HepG2 (cell line): ENCODE data around the gene GTF3C5. TPM values are rescaled to one million over a fixed set of nuclear protein-coding genes. Genes with fewer than 3 reads are reported as not detected.

Source experiments
- microRNA-seq: library from miRNA; unstranded; fragments of <30 nt; microRNA quantifications from one replicate; pipeline ENCODE4, GENCODE V29; 2020
- polyA plus RNA-seq, 8 experiments: library from polyadenylated mRNA; depleted of rRNA in 3 of 8; stranded (reverse) in 7 of 8; unstranded in 1 of 8; fragments of >200 nt; fragmentation: Illumina TruSeq in 4 of 8; extraction: Trizol in 4 of 8; gene quantifications; 2 replicates each; pipeline versions ENCODE4 v1.2.1 to v1.2.3, GENCODE V29; 2011 to 2016; ENCODE audit warnings: low read depth in 4 of 8, missing spikeins in 1 of 8, mixed read lengths in 1 of 8; ENCODE audit not compliant: insufficient read depth in 1 of 8
- small RNA-seq, 3 experiments: library from RNA; depleted of rRNA; stranded (forward); fragments of <200 nt; gene quantifications; one replicate each; pipeline ENCODE3, GENCODE V24; 2012; ENCODE audit warnings: low read depth in 2 of 3, low replicate concordance in 1 of 3; ENCODE audit not compliant: insufficient read length in 3 of 3, insufficient read depth in 2 of 3
- total RNA-seq, 5 experiments: library from RNA; depleted of rRNA; stranded (reverse); fragments of >200 nt; fragmentation: Illumina TruSeq; extraction: Trizol; gene quantifications; 2 replicates each; pipeline ENCODE4 v1.2.3, GENCODE V29; 2016; ENCODE audit warnings: low read depth in 1 of 5

Gene GTF3C5
- total and polyA plus RNA-seq, 2 of the 13 experiments (the other 11 are each of a cell fraction or from before 2014, with no cell fraction given), result 66.9 to 92.6 TPM

Small RNAs within 50 kb of the gene (microRNA-seq; reads per million reads assigned to microRNA genes)
- gene MIR6877, result 2.6 reads per million, percentile 16 among the genes with 10 or more reads in this experiment

Small RNAs within 50 kb of the gene (small RNA-seq; reads per million reads assigned to genes)
- 0.41 to 2.9 (median 0.65) reads per million in 3 experiments for gene MIR6877

Other genes starting within 250 kb of the GTF3C5 start
- gene AK8, start 152.7 kb upstream of the GTF3C5 start, total RNA-seq (2016; rRNA removed; fragmentation: Illumina TruSeq; extraction: Trizol), result not detected in 2 replicates
- 0.09 and 0.11 TPM in 2 replicates for gene AK8, start 152.7 kb upstream of the GTF3C5 start, polyA plus RNA-seq (2011; rRNA removed)
- 0.13 and 0.15 TPM in 2 replicates for gene SPACA9, start 152.1 kb upstream of the GTF3C5 start, total RNA-seq (2016; rRNA removed; fragmentation: Illumina TruSeq; extraction: Trizol)
- 0.38 and 0.64 TPM in 2 replicates for gene SPACA9, start 152.1 kb upstream of the GTF3C5 start, polyA plus RNA-seq (2011; rRNA removed)
- gene TSC1, start 86.4 kb upstream of the GTF3C5 start, total RNA-seq (2016; rRNA removed; fragmentation: Illumina TruSeq; extraction: Trizol), result 26.3 and 31.6 TPM in 2 replicates
- 58.0 and 66.1 TPM in 2 replicates for gene TSC1, start 86.4 kb upstream of the GTF3C5 start, polyA plus RNA-seq (2011; rRNA removed)
- 0.51 TPM in 1 of 2 replicates, not detected in the other for gene GFI1B, start 52.3 kb upstream of the GTF3C5 start, total RNA-seq (2016; rRNA removed; fragmentation: Illumina TruSeq; extraction: Trizol)
- 0.15 and 0.26 TPM in 2 replicates for gene GFI1B, start 52.3 kb upstream of the GTF3C5 start, polyA plus RNA-seq (2011; rRNA removed)
- 0.62 and 1.5 TPM in 2 replicates for gene CEL, start 31.0 kb downstream of the GTF3C5 start, total RNA-seq (2016; rRNA removed; fragmentation: Illumina TruSeq; extraction: Trizol)
- gene CEL, start 31.0 kb downstream of the GTF3C5 start, polyA plus RNA-seq (2011; rRNA removed), result 0.63 and 0.81 TPM in 2 replicates
- 8.8 and 12.9 TPM in 2 replicates for gene RALGDS, start 90.2 kb downstream of the GTF3C5 start, total RNA-seq (2016; rRNA removed; fragmentation: Illumina TruSeq; extraction: Trizol)
- gene RALGDS, start 90.2 kb downstream of the GTF3C5 start, polyA plus RNA-seq (2011; rRNA removed), result 25.5 and 28.8 TPM in 2 replicates
- not detected in 2 replicates for gene GBGT1, start 132.9 kb downstream of the GTF3C5 start, total RNA-seq (2016; rRNA removed; fragmentation: Illumina TruSeq; extraction: Trizol)
- gene GBGT1, start 132.9 kb downstream of the GTF3C5 start, polyA plus RNA-seq (2011; rRNA removed), result not detected in 2 replicates
- not detected in 2 replicates for gene OBP2B, start 178.3 kb downstream of the GTF3C5 start, total RNA-seq (2016; rRNA removed; fragmentation: Illumina TruSeq; extraction: Trizol)
- not detected in 2 replicates for gene OBP2B, start 178.3 kb downstream of the GTF3C5 start, polyA plus RNA-seq (2011; rRNA removed)
- not detected in 2 replicates for gene ABO, start 244.2 kb downstream of the GTF3C5 start, total RNA-seq (2016; rRNA removed; fragmentation: Illumina TruSeq; extraction: Trizol)
- gene ABO, start 244.2 kb downstream of the GTF3C5 start, polyA plus RNA-seq (2011; rRNA removed), result not detected in 2 replicates